Tibial nerve (tissue), 3 donors: ENCODE results near the gene RASSF6.

ENCODE experiments used
- CTCF ChIP-seq, 5 experiments: fragments of 200-600 bp in 3 of 5; fragments of 450-650 bp in 2 of 5; sonication (generic) in 3 of 5; IDR thresholded peaks; one replicate each; pipeline ENCODE4 v1.5.1; 2016 to 2019; ENCODE audit warnings: antibody characterized with exemption in 5 of 5, mild to moderate bottlenecking in 3 of 5, moderate library complexity in 2 of 5
- POLR2A ChIP-seq, 2 donors: fragments of 450-650 bp; IDR thresholded peaks; one replicate each; pipeline ENCODE4 v1.6.1; 2017; ENCODE audit warnings: antibody characterized with exemption in 2 of 2, mild to moderate bottlenecking in 2 of 2, moderate library complexity in 2 of 2

- no peak for TF ChIP-seq POLR2A (IDR thresholded peaks at IDR 0.05)
- peak in 4 of 5 experiments; percentile 37 to 61 (median 49) for TF ChIP-seq CTCF (IDR thresholded peaks at IDR 0.05)
Measured at GRCh38 chr4:73573794-73574528, 46.3 kb downstream of the RASSF6 start.
